Hepatocyte (in vitro differentiated cells): ENCODE results near the gene HOXA11.

Experiments
- CTCF ChIP-seq: fragments of 200-600 bp; sonication (generic); IDR thresholded peaks from 2 replicates; pipeline ENCODE4 v1.5.1; 2016; ENCODE audit warnings: antibody characterized with exemption, mild to moderate bottlenecking; ENCODE audit not compliant: poor library complexity
- EZH2 ChIP-seq: fragments of 200-600 bp; sonication (generic); IDR thresholded peaks from 2 replicates; pipeline ENCODE4 v1.6.1; 2016; ENCODE audit warnings: antibody characterized with exemption, mild to moderate bottlenecking, borderline replicate concordance

GRCh38 chr7:27171637-27172314, 13.3 kb downstream of the HOXA11 start:
- no peak for TF ChIP-seq CTCF
- TF ChIP-seq EZH2: no peak
